ENCODE results near the gene RBM28.
"Not testable (repeated sequence)": the region's sequence is repeated elsewhere in the genome, so short reads cannot be mapped to it uniquely, and the experiment has no call there.

The RBM28 gene

GRCh38 chr7:128298004-128298403 is 45.7 kb downstream of the RBM28 start:
- not testable (repeated sequence) for H3K4me3 ChIP-seq (ENCODE audit: insufficient read depth in 1 of 2, low read depth in 1 of 2, low read length in 2 of 2); H2BK15ac ChIP-seq (ENCODE audit: low read depth, poor library complexity, severe bottlenecking); H2BK120ac ChIP-seq (ENCODE audit: low read depth, low read length); H3K23ac ChIP-seq (ENCODE audit: low read length in 2 of 2); H3K27me3 ChIP-seq (ENCODE audit: control insufficient read depth in 1 of 2, insufficient read depth in 1 of 2, low read length in 2 of 2); H2AFZ ChIP-seq (ENCODE audit: low read depth, low read length); H3K14ac ChIP-seq (ENCODE audit: low read length in 2 of 2); DNase-seq; H4K91ac ChIP-seq (ENCODE audit: low read length); H3K4me1 ChIP-seq (ENCODE audit: control insufficient read depth, insufficient read depth, low read depth, low read length); H3K9ac ChIP-seq (ENCODE audit: low read length); H3K4me2 ChIP-seq (ENCODE audit: low read length, poor library complexity, severe bottlenecking); H4K8ac ChIP-seq (ENCODE audit: low read length); H3K27ac ChIP-seq (ENCODE audit: low read length, poor library complexity, severe bottlenecking); H3K9me3 ChIP-seq (ENCODE audit: control insufficient read depth, low read length); H2BK12ac ChIP-seq (ENCODE audit: low read length in 2 of 2); H3K79me1 ChIP-seq (replicated peaks; ENCODE audit: low read length, poor library complexity, severe bottlenecking); H3K18ac ChIP-seq (ENCODE audit: low read depth in 1 of 2, low read length in 2 of 2); H2AK5ac ChIP-seq (ENCODE audit: low read length, severe bottlenecking); H2BK5ac ChIP-seq (ENCODE audit: low read depth, low read length, poor library complexity, severe bottlenecking); H3K4ac ChIP-seq (ENCODE audit: low read depth in 1 of 2, low read length in 2 of 2)
- H3K36me3 ChIP-seq (ENCODE audit: control insufficient read depth in 1 of 2, insufficient read depth in 2 of 2, low read depth in 1 of 2, low read length in 2 of 2) = peaks cover 5 to 14% of the 10 kb centered on the region in 2 experiments
- 92% methylated on average over 5 of the region's 7 CpGs for WGBS

GRCh38 chr7:128287556-128287955 is 56.2 kb downstream of the RBM28 start:
- Histone ChIP-seq H4K91ac (ENCODE audit: low read length) (no peak overlapping the region), H3K4me3 (ENCODE audit: insufficient read depth in 1 of 2, low read depth in 1 of 2, low read length in 2 of 2) (no peak overlapping the region), H3K4ac (ENCODE audit: low read depth in 1 of 2, low read length in 2 of 2) (no peak overlapping the region), H3K14ac (ENCODE audit: low read length in 2 of 2) (no peak overlapping the region), H3K79me1 (replicated peaks; ENCODE audit: low read length, poor library complexity, severe bottlenecking) (no peaks in the 10 kb centered on the region), H2BK5ac (ENCODE audit: low read depth, low read length, poor library complexity, severe bottlenecking) (no peak overlapping the region), H4K8ac (ENCODE audit: low read length) (no peak overlapping the region), H2AFZ (ENCODE audit: low read depth, low read length) (no peak overlapping the region), H3K23ac (ENCODE audit: low read length in 2 of 2) (no peak overlapping the region), H2AK5ac (ENCODE audit: low read length, severe bottlenecking) (no peak overlapping the region), H2BK120ac (ENCODE audit: low read depth, low read length) (no peak overlapping the region), H3K27ac (ENCODE audit: low read length, poor library complexity, severe bottlenecking) (no peak overlapping the region), H3K4me2 (ENCODE audit: low read length, poor library complexity, severe bottlenecking) (no peak overlapping the region), H2BK12ac (ENCODE audit: low read length in 2 of 2) (no peak overlapping the region), H3K9ac (ENCODE audit: low read length) (no peak overlapping the region), H3K36me3 (ENCODE audit: control insufficient read depth in 1 of 2, insufficient read depth in 2 of 2, low read depth in 1 of 2, low read length in 2 of 2) (peaks cover 4 to 5% of the 10 kb centered on the region in 2 experiments), H3K9me3 (ENCODE audit: control insufficient read depth, low read length) (no peaks in the 10 kb centered on the region), H2BK15ac (ENCODE audit: low read depth, poor library complexity, severe bottlenecking) (no peak overlapping the region), H3K4me1 (ENCODE audit: control insufficient read depth, insufficient read depth, low read depth, low read length) (no peaks in the 10 kb centered on the region), H3K18ac (ENCODE audit: low read depth in 1 of 2, low read length in 2 of 2) (no peak overlapping the region), H3K27me3 (ENCODE audit: control insufficient read depth in 1 of 2, insufficient read depth in 1 of 2, low read length in 2 of 2) (peaks cover 0 to 4% of the 10 kb centered on the region in 2 experiments)
- WGBS = 100% methylated on average over 1 of the region's 4 CpGs
- DNase-seq = no peak

DNA sequence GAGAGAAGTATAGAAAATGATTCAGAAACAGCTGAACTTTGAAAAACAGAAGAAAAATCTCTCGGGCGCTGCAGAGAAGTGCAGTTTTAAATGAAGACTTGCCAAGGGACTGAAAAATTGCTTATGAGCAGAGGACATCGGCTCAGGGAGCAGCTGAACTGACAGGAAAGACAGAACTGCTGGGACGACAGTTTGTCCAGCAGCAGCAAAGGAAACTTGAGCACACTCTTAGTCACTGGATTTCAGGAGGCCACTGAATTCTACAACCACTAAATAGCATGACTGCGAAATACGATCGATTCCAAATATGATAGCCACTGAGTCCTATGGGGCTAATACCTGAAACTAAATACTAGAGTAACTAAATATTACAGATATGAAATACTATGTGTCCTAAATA is 59.6 kb downstream of the RBM28 start:
- Histone ChIP-seq H3K27me3 (ENCODE audit: control insufficient read depth in 1 of 2, insufficient read depth in 1 of 2, low read length in 2 of 2) (peaks cover 0 to 4% of the 10 kb centered on the region in 2 experiments), H2BK15ac (ENCODE audit: low read depth, poor library complexity, severe bottlenecking) (no peak overlapping the region), H3K27ac (ENCODE audit: low read length, poor library complexity, severe bottlenecking) (no peak overlapping the region), H2AFZ (ENCODE audit: low read depth, low read length) (no peak overlapping the region), H4K91ac (ENCODE audit: low read length) (no peak overlapping the region), H3K9me3 (ENCODE audit: control insufficient read depth, low read length) (peaks cover 14% of the 10 kb centered on the region), H3K4me2 (ENCODE audit: low read length, poor library complexity, severe bottlenecking) (no peak overlapping the region), H2BK12ac (ENCODE audit: low read length in 2 of 2) (no peak overlapping the region), H3K4me3 (ENCODE audit: insufficient read depth in 1 of 2, low read depth in 1 of 2, low read length in 2 of 2) (no peak overlapping the region), H3K79me1 (replicated peaks; ENCODE audit: low read length, poor library complexity, severe bottlenecking) (no peaks in the 10 kb centered on the region), H2BK5ac (ENCODE audit: low read depth, low read length, poor library complexity, severe bottlenecking) (no peak overlapping the region), H2BK120ac (ENCODE audit: low read depth, low read length) (no peak overlapping the region), H2AK5ac (ENCODE audit: low read length, severe bottlenecking) (no peak overlapping the region), H3K23ac (ENCODE audit: low read length in 2 of 2) (no peak overlapping the region), H4K8ac (ENCODE audit: low read length) (no peak overlapping the region), H3K4me1 (ENCODE audit: control insufficient read depth, insufficient read depth, low read depth, low read length) (no peaks in the 10 kb centered on the region), H3K18ac (ENCODE audit: low read depth in 1 of 2, low read length in 2 of 2) (no peak overlapping the region), H3K36me3 (ENCODE audit: control insufficient read depth in 1 of 2, insufficient read depth in 2 of 2, low read depth in 1 of 2, low read length in 2 of 2) (peaks cover 4 to 5% of the 10 kb centered on the region in 2 experiments), H3K4ac (ENCODE audit: low read depth in 1 of 2, low read length in 2 of 2) (no peak overlapping the region), H3K9ac (ENCODE audit: low read length) (no peak overlapping the region), H3K14ac (ENCODE audit: low read length in 2 of 2) (no peak overlapping the region)
- DNase-seq = no peak
- 91% methylated on average over 4 of the region's 7 CpGs for WGBS

GRCh38 chr7:128281605-128282380 is 61.9 kb downstream of the RBM28 start:
- 72% methylated on average over 4 of the region's 4 CpGs for WGBS
- H4K8ac ChIP-seq (ENCODE audit: low read length) = no peak overlapping the region
- no peak overlapping the region for H2AFZ ChIP-seq (ENCODE audit: low read depth, low read length)
- H3K18ac ChIP-seq (ENCODE audit: low read depth in 1 of 2, low read length in 2 of 2) = no peak overlapping the region
- H3K4me2 ChIP-seq (ENCODE audit: low read length, poor library complexity, severe bottlenecking) = no peak overlapping the region
- H3K36me3 ChIP-seq (ENCODE audit: control insufficient read depth in 1 of 2, insufficient read depth in 2 of 2, low read depth in 1 of 2, low read length in 2 of 2) = peaks cover 4 to 5% of the 10 kb centered on the region in 2 experiments
- H2BK120ac ChIP-seq (ENCODE audit: low read depth, low read length) = no peak overlapping the region
- no peak overlapping the region for H3K4me3 ChIP-seq (ENCODE audit: insufficient read depth in 1 of 2, low read depth in 1 of 2, low read length in 2 of 2)
- no peak overlapping the region for H3K9ac ChIP-seq (ENCODE audit: low read length)
- H3K23ac ChIP-seq (ENCODE audit: low read length in 2 of 2) = no peak overlapping the region
- no peaks in the 10 kb centered on the region for H3K4me1 ChIP-seq (ENCODE audit: control insufficient read depth, insufficient read depth, low read depth, low read length)
- H2BK12ac ChIP-seq (ENCODE audit: low read length in 2 of 2) = no peak overlapping the region
- H2BK15ac ChIP-seq (ENCODE audit: low read depth, poor library complexity, severe bottlenecking) = no peak overlapping the region
- H3K27ac ChIP-seq (ENCODE audit: low read length, poor library complexity, severe bottlenecking) = no peak overlapping the region
- H3K9me3 ChIP-seq (ENCODE audit: control insufficient read depth, low read length) = peaks cover 20% of the 10 kb centered on the region
- H2BK5ac ChIP-seq (ENCODE audit: low read depth, low read length, poor library complexity, severe bottlenecking) = no peak overlapping the region
- DNase-seq = no peak
- no peak overlapping the region for H3K14ac ChIP-seq (ENCODE audit: low read length in 2 of 2)
- H4K91ac ChIP-seq (ENCODE audit: low read length) = no peak overlapping the region
- H2AK5ac ChIP-seq (ENCODE audit: low read length, severe bottlenecking) = no peak overlapping the region
- H3K27me3 ChIP-seq (ENCODE audit: control insufficient read depth in 1 of 2, insufficient read depth in 1 of 2, low read length in 2 of 2) = peaks cover 0 to 4% of the 10 kb centered on the region in 2 experiments
- H3K4ac ChIP-seq (ENCODE audit: low read depth in 1 of 2, low read length in 2 of 2) = no peak overlapping the region
- H3K79me1 ChIP-seq (replicated peaks; ENCODE audit: low read length, poor library complexity, severe bottlenecking) = no peaks in the 10 kb centered on the region
